IMR-90 (cell line): ENCODE measurements around the gene WASL. TPM values are rescaled to one million over a fixed set of nuclear protein-coding genes. Genes with fewer than 3 reads are reported as not detected.

Experiments
- ATAC-seq: fragments of 200-7000 bp; cut with Tn5 transposase; 2 replicates; pipeline ENCODE4 v1.9.1; 2020; ENCODE audit warnings: low read depth, mild to moderate bottlenecking, moderate library complexity
- BruUV-seq: library from RNA; stranded (reverse); fragments of 400-500 nt; replicated peaks from 2 replicates; lab custom pipeline; 2021; lab: Mats Ljungman, UMichigan
- CTCF ChIA-PET: fragments of 300-600 bp; formaldehyde crosslinking; extraction: SDS; loops from one replicate; lab custom pipeline; 2021; ENCODE audit warnings: antibody characterized with exemption; lab: Yijun Ruan, JAX
- POLR2A ChIA-PET: fragments of 300-600 bp; sonication (Branson Sonifier 250); formaldehyde crosslinking; loops from one replicate; lab custom pipeline; 2022; ENCODE audit warnings: antibody characterized with exemption; ENCODE audit not compliant: unreplicated experiment; lab: Charles Lee
- DNase-seq: peaks from one replicate; pipeline ENCODE4 v3.0.0; 2013
- H2AFZ ChIP-seq: replicated peaks from 2 replicates; pipeline ENCODE3; 2013; ENCODE audit warnings: low read length, mild to moderate bottlenecking; ENCODE audit not compliant: poor library complexity
- H2AK5ac ChIP-seq: 2 replicates; pipeline ENCODE4 v1.6.1; 2013; ENCODE audit warnings: low read depth, low read length, inconsistent platforms
- H2AK9ac ChIP-seq: replicated peaks from 2 replicates; pipeline ENCODE3; 2013; ENCODE audit warnings: mild to moderate bottlenecking, low read depth, low read length, moderate library complexity; ENCODE audit not compliant: poor library complexity
- H2BK120ac ChIP-seq: 2 replicates; pipeline ENCODE4 v1.6.1; 2013; ENCODE audit warnings: low read depth, low read length, inconsistent platforms
- H2BK15ac ChIP-seq: 3 replicates; pipeline ENCODE4 v1.6.1; 2013; ENCODE audit warnings: low read depth, low read length, inconsistent platforms
- H2BK20ac ChIP-seq: 2 replicates; pipeline ENCODE4 v1.6.1; 2013; ENCODE audit warnings: low read depth, mild to moderate bottlenecking, inconsistent platforms, low read length, moderate library complexity
- H2BK5ac ChIP-seq: 2 replicates; pipeline ENCODE4 v1.6.1; 2013; ENCODE audit warnings: mild to moderate bottlenecking, low read depth, low read length, inconsistent platforms; ENCODE audit not compliant: poor library complexity, severe bottlenecking
- H3K14ac ChIP-seq: replicated peaks from 2 replicates; pipeline ENCODE4 v1.6.1; 2013; ENCODE audit warnings: low read depth, low read length, inconsistent platforms
- H3K18ac ChIP-seq: 2 replicates; pipeline ENCODE4 v1.6.1; 2013; ENCODE audit warnings: low read depth, low read length, control low read depth
- H3K23ac ChIP-seq: 2 replicates; pipeline ENCODE4 v1.6.1; 2013; ENCODE audit warnings: low read depth, low read length, inconsistent platforms
- H3K27ac ChIP-seq: 2 replicates; pipeline ENCODE4 v1.5.1; 2013; ENCODE audit warnings: mild to moderate bottlenecking, control low read depth, low read length; ENCODE audit not compliant: insufficient read depth
- H3K27me3 ChIP-seq: 2 replicates; pipeline ENCODE4 v1.6.1; 2013; ENCODE audit warnings: low read length; ENCODE audit not compliant: control insufficient read depth, insufficient read depth
- H3K36me3 ChIP-seq: 2 replicates; pipeline ENCODE4 v1.6.1; 2013; ENCODE audit warnings: low read length, mixed read lengths; ENCODE audit not compliant: control insufficient read depth, insufficient read depth
- H3K4ac ChIP-seq: 2 replicates; pipeline ENCODE4 v1.6.1; 2013; ENCODE audit warnings: low read depth, low read length, inconsistent platforms
- H3K4me1 ChIP-seq: 2 replicates; pipeline ENCODE4 v1.6.1; 2013; ENCODE audit warnings: low read length, mixed read lengths; ENCODE audit not compliant: control insufficient read depth, insufficient read depth
- H3K4me2 ChIP-seq: 2 replicates; pipeline ENCODE4 v1.6.1; 2013; ENCODE audit warnings: low read depth, mild to moderate bottlenecking, control low read depth, low read length, moderate library complexity
- H3K4me3 ChIP-seq: 2 replicates; pipeline ENCODE4 v1.5.1; 2013; ENCODE audit warnings: low read depth, mild to moderate bottlenecking, control low read depth, low read length, moderate library complexity; ENCODE audit not compliant: insufficient read depth
- H3K56ac ChIP-seq: 2 replicates; pipeline ENCODE4 v1.6.1; 2013; ENCODE audit warnings: low read length, inconsistent platforms; ENCODE audit not compliant: insufficient read depth; ENCODE audit errors: extremely low read depth
- H3K79me1 ChIP-seq, 2 experiments: 2 replicates each; pipeline ENCODE4 v1.6.1; 2013; ENCODE audit warnings: low read length in 2 of 2, inconsistent platforms in 1 of 2, low read depth in 1 of 2
- H3K9ac ChIP-seq: 2 replicates; pipeline ENCODE4 v1.6.1; 2013; ENCODE audit warnings: low read depth, low read length, control low read depth
- H3K9me1 ChIP-seq: 2 replicates; pipeline ENCODE4 v1.6.1; 2013; ENCODE audit warnings: low read length, inconsistent platforms; ENCODE audit not compliant: insufficient read depth
- H3K9me3 ChIP-seq: 2 replicates; pipeline ENCODE4 v1.6.1; 2013; ENCODE audit warnings: low read length; ENCODE audit not compliant: control insufficient read depth, insufficient read depth
- H4K20me1 ChIP-seq: 2 replicates; pipeline ENCODE4 v1.6.1; 2013; ENCODE audit warnings: low read length, inconsistent platforms; ENCODE audit not compliant: insufficient read depth
- H4K5ac ChIP-seq: 2 replicates; pipeline ENCODE4 v1.6.1; 2013; ENCODE audit warnings: mild to moderate bottlenecking, low read depth, low read length, control low read depth
- H4K8ac ChIP-seq, 2 experiments: 2 replicates each; pipeline ENCODE4 v1.6.1; 2013; ENCODE audit warnings: low read depth in 2 of 2, low read length in 2 of 2, control low read depth in 1 of 2, inconsistent platforms in 1 of 2
- H4K91ac ChIP-seq: 2 replicates; pipeline ENCODE4 v1.6.1; 2013; ENCODE audit warnings: low read depth, low read length, inconsistent platforms; ENCODE audit not compliant: insufficient read depth
- CHD1 ChIP-seq: IDR thresholded peaks from 2 replicates; pipeline ENCODE4 v1.6.1; 2012; ENCODE audit warnings: low read depth, low read length, improper control_type of control experiment
- CTCF ChIP-seq: conservative IDR thresholded peaks from 2 replicates; pipeline ENCODE4 v1.5.1; 2012; ENCODE audit warnings: mild to moderate bottlenecking, low read depth, low read length, improper control_type of control experiment
- ELK1 ChIP-seq: fragments of 150-350 bp; IDR thresholded peaks from 2 replicates; pipeline ENCODE4 v1.6.1; 2016; ENCODE audit warnings: low read depth, mild to moderate bottlenecking, low read length, moderate library complexity, borderline replicate concordance
- FOS ChIP-seq: fragments of 150-350 bp; IDR thresholded peaks from 2 replicates; pipeline ENCODE4 v1.6.1; 2016; ENCODE audit warnings: low read depth, low read length
- MAFK ChIP-seq: IDR thresholded peaks from 2 replicates; pipeline ENCODE4 v1.6.1; 2012; ENCODE audit warnings: low read depth, low read length, improper control_type of control experiment
- MAZ ChIP-seq: IDR thresholded peaks from 2 replicates; pipeline ENCODE4 v1.6.1; 2012; ENCODE audit warnings: low read depth, mild to moderate bottlenecking, low read length, improper control_type of control experiment, moderate library complexity, borderline replicate concordance
- MXI1 ChIP-seq: IDR thresholded peaks from 2 replicates; pipeline ENCODE4 v1.6.1; 2012; ENCODE audit warnings: low read depth, mild to moderate bottlenecking, low read length, moderate library complexity, borderline replicate concordance
- NFE2L2 ChIP-seq: fragments of 150-350 bp; IDR thresholded peaks from 2 replicates; pipeline ENCODE4 v1.6.1; 2016; ENCODE audit warnings: low read depth, mild to moderate bottlenecking, low read length
- POLR2A ChIP-seq: IDR thresholded peaks from 2 replicates; pipeline ENCODE4 v1.6.1; 2012; ENCODE audit warnings: mild to moderate bottlenecking, low read depth, low read length
- RAD21 ChIP-seq: IDR thresholded peaks from 2 replicates; pipeline ENCODE4 v1.6.1; 2012; ENCODE audit warnings: low read length, improper control_type of control experiment
- RCOR1 ChIP-seq: IDR thresholded peaks from 2 replicates; pipeline ENCODE4 v1.6.1; 2012; ENCODE audit warnings: mild to moderate bottlenecking, low read length, improper control_type of control experiment; ENCODE audit not compliant: insufficient replicate concordance
- RFX5 ChIP-seq: IDR thresholded peaks from 2 replicates; pipeline ENCODE4 v1.8.0; 2012; ENCODE audit warnings: low read depth, mild to moderate bottlenecking, low read length, moderate library complexity
- SMC3 ChIP-seq: fragments of 150-350 bp; IDR thresholded peaks from 2 replicates; pipeline ENCODE4 v1.6.1; 2016; ENCODE audit warnings: low read depth, mild to moderate bottlenecking, antibody characterized with exemption, low read length, moderate library complexity
- WGBS, 2 experiments: methylation state at CpG; one replicate each; pipeline versions ENCODE4 v1.1.5 to v1.1.7; 2013; ENCODE audit warnings: missing lambda C conversion rate in 2 of 2; ENCODE audit not compliant: insufficient read length in 1 of 2; ENCODE audit errors: extremely low coverage in 2 of 2; 5-methylcytosine and 5-hydroxymethylcytosine counted together
- dilution Hi-C: fragments of 300-500 bp; cut with HindIII; formaldehyde crosslinking; loops from one replicate; pipeline ENCODE4 v1.14.3; 2018; ENCODE audit warnings: low sequenced_read_pairs; ENCODE audit not compliant: unreplicated experiment
- in situ Hi-C: fragments of 300-500 bp; cut with MboI; formaldehyde crosslinking; loops from 3 replicates; pipeline ENCODE4 v1.14.3; 2019; ENCODE audit warnings: low sequenced_read_pairs, inconsistent platforms, mixed read lengths
- intact Hi-C: fragments of 100-400 bp; cut with micrococcal nuclease; formaldehyde crosslinking; loops from 2 replicates; pipeline ENCODE4 v1.10.0; 2022
- polyA plus RNA-seq, 3 experiments: library from polyadenylated mRNA; depleted of rRNA; stranded (reverse); fragments of >200 nt; gene quantifications; 2 replicates each; pipeline ENCODE4 v1.2.3, GENCODE V29; 2012; ENCODE audit warnings: low replicate concordance in 1 of 3
- total RNA-seq: library from RNA; depleted of rRNA; stranded (reverse); fragments of >200 nt; gene quantifications from 2 replicates; pipeline ENCODE4 v1.2.3, GENCODE V29; 2012
- TF ChIP-seq, protein P1 (sequence below): fragments of 150-350 bp; IDR thresholded peaks from 2 replicates; pipeline ENCODE4 v1.6.1; 2017; ENCODE audit warnings: mild to moderate bottlenecking, antibody characterized with exemption, low read length, low read depth

The WASL gene
- total and polyA plus RNA-seq, 2 of the 4 experiments (the other 2 are of a cell fraction) = 2.3 to 7.9 TPM

- H3K4me1 ChIP-seq = no peaks in the 10 kb centered on the region
- TF ChIP-seq RCOR1 = no peak
- no peak for TF ChIP-seq NFE2L2
- TF ChIP-seq SMC3 = no peak
- no peak for TF ChIP-seq CHD1
- no peak for TF ChIP-seq RFX5
- no peak for TF ChIP-seq ELK1
- TF ChIP-seq, protein P1, sequence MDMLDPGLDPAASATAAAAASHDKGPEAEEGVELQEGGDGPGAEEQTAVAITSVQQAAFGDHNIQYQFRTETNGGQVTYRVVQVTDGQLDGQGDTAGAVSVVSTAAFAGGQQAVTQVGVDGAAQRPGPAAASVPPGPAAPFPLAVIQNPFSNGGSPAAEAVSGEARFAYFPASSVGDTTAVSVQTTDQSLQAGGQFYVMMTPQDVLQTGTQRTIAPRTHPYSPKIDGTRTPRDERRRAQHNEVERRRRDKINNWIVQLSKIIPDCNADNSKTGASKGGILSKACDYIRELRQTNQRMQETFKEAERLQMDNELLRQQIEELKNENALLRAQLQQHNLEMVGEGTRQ = no peak
- no peak for TF ChIP-seq MAZ
- TF ChIP-seq FOS = no peak
- no peak for TF ChIP-seq CTCF
- TF ChIP-seq MXI1 = no peak
- TF ChIP-seq POLR2A = no peak
- no peak for TF ChIP-seq MAFK
- no peak for TF ChIP-seq RAD21
- H4K8ac ChIP-seq = no peak overlapping the region
- no peaks in the 10 kb centered on the region for H3K79me1 ChIP-seq
- H4K5ac ChIP-seq = no peak overlapping the region
- H3K27ac ChIP-seq = no peak overlapping the region
- no peak overlapping the region for H3K4me2 ChIP-seq
- H2AK5ac ChIP-seq = no peak overlapping the region
- no peak overlapping the region for H2BK20ac ChIP-seq
- POLR2A ChIA-PET = no interaction called here
- no TSS peak for BruUV-seq
- H3K27me3 ChIP-seq = no peaks in the 10 kb centered on the region; the same call in 1 of the 2 replicates
- no peaks in the 10 kb centered on the region for H3K9me3 ChIP-seq
- CTCF ChIA-PET = no interaction called here
- H3K4ac ChIP-seq = no peak overlapping the region
- H2BK120ac ChIP-seq = no peak overlapping the region
- intact Hi-C loops (no loop called here), dilution Hi-C loops (no loop called here), in situ Hi-C loops (no loop called here)
- no peaks in the 10 kb centered on the region for H3K36me3 ChIP-seq
- H3K9me1 ChIP-seq = no peaks in the 10 kb centered on the region
- H4K20me1 ChIP-seq = no peaks in the 10 kb centered on the region
- no peak for ATAC-seq
- no peak overlapping the region for H3K56ac ChIP-seq
- H3K14ac ChIP-seq = no peak overlapping the region
- H3K4me3 ChIP-seq = no peak overlapping the region
- H3K18ac ChIP-seq = no peak overlapping the region
- no peak overlapping the region for H2BK5ac ChIP-seq
- H4K91ac ChIP-seq = no peak overlapping the region
- no peak overlapping the region for H2AK9ac ChIP-seq
- no peak overlapping the region for H2AFZ ChIP-seq
- no peak for DNase-seq
- H3K23ac ChIP-seq = no peak overlapping the region
- H2BK15ac ChIP-seq = no peak overlapping the region
- WGBS, 2 experiments = 67% methylated on average over 1 of the region's 3 CpGs; no CpG with 5 or more reads in 1 of the 2 experiments
- H3K9ac ChIP-seq = no peak overlapping the region
These were observed 23.8 kb upstream of the WASL start for GRCh38 chr7:123772652-123773051.
